Measurements from ENCODE around the gene FLOT1. TPM values are rescaled to one million over a fixed set of nuclear protein-coding genes. Genes with fewer than 3 reads are reported as not detected.
A peak's percentile ranks its signal among the peaks of the same experiment; 100 is the strongest.

Gene FLOT1
- total RNA-seq, 1 experiment from 2014 or later: 116 TPM

DNA sequence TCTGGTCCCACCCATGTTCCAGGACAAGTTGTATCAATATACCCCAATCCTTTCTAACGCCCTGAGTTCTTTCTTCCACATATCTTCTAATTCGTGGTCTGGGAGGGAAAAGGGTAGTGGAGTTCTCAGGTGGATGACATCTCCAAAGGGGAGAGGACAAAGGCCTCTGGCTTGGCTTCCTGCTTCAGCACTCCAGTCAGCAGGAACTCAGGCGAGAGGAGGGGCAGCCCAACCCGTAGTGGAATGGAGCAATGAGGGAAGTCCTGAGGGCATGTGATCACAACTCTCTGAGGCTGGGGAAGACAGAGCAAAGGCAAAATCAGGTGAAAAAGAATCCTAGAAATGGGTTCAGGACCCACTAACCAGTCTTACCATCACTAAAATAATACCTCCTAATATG, 42.1 kb downstream of the FLOT1 start:
- POLR2A ChIA-PET (ENCODE audit: low non-redundant PET): interaction anchor here (0.6 kb wide), 1 partner anchor 36 kb away, joined by 5 read pairs; no protein-coding TSS in a partner anchor
- TF ChIP-seq EZH2 (IDR thresholded peaks at IDR 0.05; ENCODE audit: borderline replicate concordance, low read depth, low read length, poor library complexity, severe bottlenecking): no peak
- TF ChIP-seq, protein P1, sequence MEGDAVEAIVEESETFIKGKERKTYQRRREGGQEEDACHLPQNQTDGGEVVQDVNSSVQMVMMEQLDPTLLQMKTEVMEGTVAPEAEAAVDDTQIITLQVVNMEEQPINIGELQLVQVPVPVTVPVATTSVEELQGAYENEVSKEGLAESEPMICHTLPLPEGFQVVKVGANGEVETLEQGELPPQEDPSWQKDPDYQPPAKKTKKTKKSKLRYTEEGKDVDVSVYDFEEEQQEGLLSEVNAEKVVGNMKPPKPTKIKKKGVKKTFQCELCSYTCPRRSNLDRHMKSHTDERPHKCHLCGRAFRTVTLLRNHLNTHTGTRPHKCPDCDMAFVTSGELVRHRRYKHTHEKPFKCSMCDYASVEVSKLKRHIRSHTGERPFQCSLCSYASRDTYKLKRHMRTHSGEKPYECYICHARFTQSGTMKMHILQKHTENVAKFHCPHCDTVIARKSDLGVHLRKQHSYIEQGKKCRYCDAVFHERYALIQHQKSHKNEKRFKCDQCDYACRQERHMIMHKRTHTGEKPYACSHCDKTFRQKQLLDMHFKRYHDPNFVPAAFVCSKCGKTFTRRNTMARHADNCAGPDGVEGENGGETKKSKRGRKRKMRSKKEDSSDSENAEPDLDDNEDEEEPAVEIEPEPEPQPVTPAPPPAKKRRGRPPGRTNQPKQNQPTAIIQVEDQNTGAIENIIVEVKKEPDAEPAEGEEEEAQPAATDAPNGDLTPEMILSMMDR (conservative IDR thresholded peaks at IDR 0.05; ENCODE audit: low read depth, low read length): no peak
- H3K4me1 ChIP-seq (ENCODE audit: insufficient read depth, low read length, poor library complexity, severe bottlenecking): no peaks in the 10 kb centered on the region
- peaks cover 24% of the 10 kb centered on the region for H3K36me3 ChIP-seq (ENCODE audit: insufficient read depth, low read length, poor library complexity, severe bottlenecking)
- intact Hi-C loops (cut with micrococcal nuclease; ENCODE audit: unreplicated experiment): no loop called here
- BruUV-seq (replicated peaks): no TSS peak
- no peaks in the 10 kb centered on the region for H3K27me3 ChIP-seq (replicated peaks; ENCODE audit: insufficient read depth, low read depth, low read length, poor library complexity)
- DNase-seq (ENCODE audit: low spot score): no peak
- CTCF ChIA-PET: no interaction called here
- H3K4me3 ChIP-seq (ENCODE audit: low read depth, low read length, poor library complexity, severe bottlenecking): no peak overlapping the region
- H3K27ac ChIP-seq (ENCODE audit: low read depth, low read length, poor library complexity, severe bottlenecking): no peak overlapping the region
- no peaks in the 10 kb centered on the region for H3K9me3 ChIP-seq (ENCODE audit: low read depth, low read length, poor library complexity, severe bottlenecking)

DNA sequence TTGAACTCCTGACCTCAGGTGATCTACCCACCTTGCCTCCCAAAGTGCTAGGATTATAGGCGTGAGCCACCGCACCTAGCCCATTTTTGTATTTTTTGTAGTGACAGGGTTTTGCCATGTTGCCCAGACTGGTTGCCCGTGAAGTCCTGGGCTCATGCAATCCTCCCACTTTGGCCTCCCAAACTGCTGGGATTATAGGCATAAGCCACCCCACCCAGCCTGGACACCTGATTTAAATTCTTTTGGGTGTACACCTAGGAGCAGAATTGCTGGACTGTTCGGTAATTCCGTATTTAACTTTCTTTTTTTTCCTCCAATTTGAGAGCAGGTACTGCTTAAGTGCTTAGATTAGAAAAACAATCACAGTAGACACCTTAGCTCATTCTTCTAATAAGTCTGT, 46.1 kb downstream of the FLOT1 start:
- peaks cover 4% of the 10 kb centered on the region for H3K4me1 ChIP-seq (ENCODE audit: insufficient read depth, low read length, poor library complexity, severe bottlenecking)
- H3K4me3 ChIP-seq (ENCODE audit: low read depth, low read length, poor library complexity, severe bottlenecking): no peak overlapping the region
- peaks cover 13% of the 10 kb centered on the region for H3K36me3 ChIP-seq (ENCODE audit: insufficient read depth, low read length, poor library complexity, severe bottlenecking)
- no TSS peak for BruUV-seq (replicated peaks)
- CTCF ChIA-PET: no interaction called here
- H3K27ac ChIP-seq (ENCODE audit: low read depth, low read length, poor library complexity, severe bottlenecking): no peak overlapping the region
- intact Hi-C loops (cut with micrococcal nuclease; ENCODE audit: unreplicated experiment): no loop called here
- no peak for TF ChIP-seq EZH2 (IDR thresholded peaks at IDR 0.05; ENCODE audit: borderline replicate concordance, low read depth, low read length, poor library complexity, severe bottlenecking)
- TF ChIP-seq, protein P1 (conservative IDR thresholded peaks at IDR 0.05; ENCODE audit: low read depth, low read length): no peak
- H3K9me3 ChIP-seq (ENCODE audit: low read depth, low read length, poor library complexity, severe bottlenecking): no peaks in the 10 kb centered on the region
- H3K27me3 ChIP-seq (replicated peaks; ENCODE audit: insufficient read depth, low read depth, low read length, poor library complexity): no peaks in the 10 kb centered on the region
- POLR2A ChIA-PET (ENCODE audit: low non-redundant PET): no interaction called here
- DNase-seq (ENCODE audit: low spot score): no peak

DNA sequence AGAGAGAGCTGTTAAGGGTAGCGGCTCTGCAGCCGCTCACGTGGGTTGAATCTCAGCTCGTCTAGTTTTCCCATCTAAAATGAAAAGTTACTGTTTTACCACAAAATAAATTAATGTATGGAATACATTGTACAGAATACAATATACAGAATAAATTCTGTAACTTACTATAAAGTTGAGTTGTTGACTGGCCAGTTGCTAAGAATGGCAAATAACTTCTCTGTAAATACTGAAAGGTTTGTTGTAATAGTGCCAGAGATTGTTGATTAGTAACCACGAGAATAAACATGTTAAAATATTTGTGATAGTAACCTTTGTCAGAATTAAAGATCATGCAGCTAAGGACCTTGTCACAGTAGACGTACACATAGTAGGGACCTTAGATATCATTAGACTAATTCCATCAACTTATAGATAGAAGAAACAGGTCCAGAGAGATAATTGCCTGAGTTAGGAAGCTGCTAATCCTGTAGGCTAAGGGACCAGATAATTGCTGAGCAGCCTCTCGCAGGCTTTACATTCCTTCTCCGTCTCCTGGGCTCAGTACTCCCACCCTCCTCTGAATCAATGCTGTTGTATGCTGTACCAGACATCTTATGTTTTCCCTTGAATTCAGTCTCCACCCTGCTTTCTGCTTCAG, 51.2 kb downstream of the FLOT1 start:
- peaks cover 24% of the 10 kb centered on the region for H3K4me1 ChIP-seq (ENCODE audit: insufficient read depth, low read length, poor library complexity, severe bottlenecking)
- H3K27me3 ChIP-seq (replicated peaks; ENCODE audit: insufficient read depth, low read depth, low read length, poor library complexity): no peaks in the 10 kb centered on the region
- H3K4me3 ChIP-seq (ENCODE audit: low read depth, low read length, poor library complexity, severe bottlenecking): peak overlapping the region; percentile 75
- intact Hi-C loops (cut with micrococcal nuclease; ENCODE audit: unreplicated experiment): loop anchor here (2.0 kb wide), 1 partner anchor 25 kb away; the partner anchor contains the start of gene MDC1
- H3K27ac ChIP-seq (ENCODE audit: low read depth, low read length, poor library complexity, severe bottlenecking): peak overlapping the region; percentile 70
- H3K36me3 ChIP-seq (ENCODE audit: insufficient read depth, low read length, poor library complexity, severe bottlenecking): no peaks in the 10 kb centered on the region
- TF ChIP-seq EZH2 (IDR thresholded peaks at IDR 0.05; ENCODE audit: borderline replicate concordance, low read depth, low read length, poor library complexity, severe bottlenecking): no peak
- TF ChIP-seq, protein P1 (conservative IDR thresholded peaks at IDR 0.05; ENCODE audit: low read depth, low read length): no peak
- DNase-seq (ENCODE audit: low spot score): peak; percentile 54
- TSS peak; percentile 25 for BruUV-seq (replicated peaks)
- ChIA-PET CTCF (no interaction called here), POLR2A (ENCODE audit: low non-redundant PET) (no interaction called here)
- H3K9me3 ChIP-seq (ENCODE audit: low read depth, low read length, poor library complexity, severe bottlenecking): no peaks in the 10 kb centered on the region
